ENCODE data around the gene ITPKA. TPM values are rescaled to one million over a fixed set of nuclear protein-coding genes. Genes with fewer than 3 reads are reported as not detected.

The ITPKA gene
- total RNA-seq, 2 donors from 2014 or later, result 0.90 TPM; not detected in 1

- no peak for DNase-seq (ENCODE audit: low spot score)
- Histone ChIP-seq H3K4me3 (no peak overlapping the region), H3K27ac (no peak overlapping the region), H3K4me1 (peaks cover 0 to 12% of the 10 kb centered on the region in 2 donors), H3K27me3 (no peaks in the 10 kb centered on the region), H3K9me3 (no peaks in the 10 kb centered on the region), H3K36me3 (no peaks in the 10 kb centered on the region)
- TF ChIP-seq CTCF (IDR thresholded peaks at IDR 0.05), result no peak
Measured at GRCh38 chr15:41546851-41547786, 53.4 kb downstream of the ITPKA start.

DNA sequence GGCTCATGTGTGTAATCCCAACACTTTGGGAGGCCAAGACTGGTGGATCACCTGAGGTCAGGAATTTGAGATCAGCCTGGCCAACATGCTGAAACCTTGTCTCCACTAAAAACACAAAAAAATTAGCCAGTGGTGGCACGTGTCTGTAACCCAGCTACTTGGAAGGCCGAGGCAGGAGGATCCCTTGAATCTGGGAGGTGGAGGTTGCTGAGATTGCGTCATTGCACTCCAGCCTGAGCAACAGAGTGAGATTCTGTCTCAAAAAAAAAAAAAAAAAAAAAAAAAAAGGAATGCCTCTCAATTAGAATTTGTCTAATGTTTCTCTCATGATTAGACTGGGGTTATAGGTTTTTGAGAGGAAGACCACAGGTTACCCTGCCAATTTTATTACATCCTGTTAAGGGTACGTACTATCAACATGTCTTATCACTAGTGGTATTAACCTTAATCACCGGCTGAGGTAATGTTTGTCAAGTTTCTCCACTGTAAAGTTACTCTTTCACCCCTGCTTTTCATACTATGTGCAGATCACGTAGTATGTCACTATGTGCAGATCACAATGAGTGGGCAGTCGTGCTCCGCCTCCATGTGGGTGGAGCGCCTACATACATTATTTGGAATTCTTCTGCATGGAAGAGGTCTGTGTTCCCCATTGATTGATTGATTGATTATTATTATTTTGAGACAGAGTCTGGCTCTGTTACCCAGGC is 56.5 kb downstream of the ITPKA start:
- Histone ChIP-seq H3K4me1 (no peaks in the 10 kb centered on the region), H3K27me3 (no peaks in the 10 kb centered on the region), H3K27ac (no peak overlapping the region), H3K36me3 (no peaks in the 10 kb centered on the region), H3K9me3 (no peaks in the 10 kb centered on the region), H3K4me3 (no peak overlapping the region)
- no peak for DNase-seq (ENCODE audit: low spot score)
- no peak for TF ChIP-seq CTCF (IDR thresholded peaks at IDR 0.05)

Other genes with a start within 250 kb of the ITPKA start
- gene OIP5, start 161.3 kb upstream of the ITPKA start, total RNA-seq, result under 1 TPM in 1 of 2 donors, not detected in 1; 0.35 TPM
- 1 to 10 TPM in 1 of 2 donors, under 1 TPM in 1; 0.94 to 3.1 TPM for gene NUSAP1, start 161.0 kb upstream of the ITPKA start, total RNA-seq
- gene NDUFAF1, start 91.4 kb upstream of the ITPKA start, total RNA-seq, result 10 to 100 TPM; 26.1 to 55.6 TPM
- gene RTF1, start 76.8 kb upstream of the ITPKA start, total RNA-seq, result 10 to 100 TPM; 21.2 to 21.4 TPM
- under 1 TPM in 1 of 2 donors, not detected in 1; 0.98 TPM for gene LTK, start 20.0 kb downstream of the ITPKA start, total RNA-seq
- gene RPAP1, start 50.4 kb downstream of the ITPKA start, total RNA-seq, result 10 to 100 TPM; 10.4 to 25.3 TPM
- 1 to 10 TPM; 4.1 to 8.5 TPM for gene TYRO3, start 65.3 kb downstream of the ITPKA start, total RNA-seq
- 10 to 100 TPM; 40.1 to 40.3 TPM for gene MGA, start 166.5 kb downstream of the ITPKA start, total RNA-seq

Measured in right atrium auricular region (tissue), 2 donors.